WI38 (cell line): ENCODE results near the gene ZNF438.
A peak's percentile ranks its signal among the peaks of the same experiment; 100 is the strongest.

Source experiments
- H3K4me3 ChIP-seq: 2 replicates; pipeline ENCODE4 v1.5.1; 2011; ENCODE audit warnings: low read depth, mild to moderate bottlenecking, control low read depth, low read length
- TF ChIP-seq, protein P1 (sequence below): IDR thresholded peaks from 2 replicates; pipeline ENCODE4 v1.5.1; 2012; ENCODE audit warnings: low read depth, mild to moderate bottlenecking, control low read depth, low read length

Gene ZNF438

DNA sequence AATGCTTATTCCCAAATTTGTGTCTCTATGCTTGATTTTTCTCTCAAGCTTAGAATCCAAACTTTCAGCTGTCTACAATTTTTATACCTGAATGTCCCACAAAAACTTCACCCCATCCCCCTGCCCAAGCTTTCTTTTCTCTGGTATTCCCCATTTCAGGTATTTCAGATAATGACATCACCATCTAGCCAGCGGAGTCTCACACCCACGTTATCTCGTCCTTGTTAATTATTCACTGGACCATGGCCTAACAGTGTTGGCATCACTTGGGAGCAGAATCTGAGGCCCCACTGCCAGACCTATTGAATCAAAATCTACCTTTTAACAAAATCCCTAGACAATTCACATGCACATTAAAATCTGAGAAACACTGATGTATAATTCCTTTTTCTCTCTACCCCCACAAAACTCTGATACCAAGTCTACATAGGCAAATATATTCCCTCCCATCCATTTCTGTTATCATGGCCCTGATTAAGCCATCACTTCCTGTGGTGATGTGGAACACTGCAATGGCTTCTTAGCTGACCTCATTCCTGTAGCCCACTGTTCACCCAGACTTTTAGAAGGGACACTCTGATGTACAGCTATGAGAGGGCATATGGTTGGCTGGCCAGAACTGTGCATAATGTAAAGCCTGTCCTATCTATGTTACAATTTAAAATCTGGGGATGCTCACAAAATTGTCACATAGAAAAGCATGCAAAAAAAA lies 31.4 kb downstream of the ZNF438 start:
- no peak overlapping the region for H3K4me3 ChIP-seq
- TF ChIP-seq, protein P1, sequence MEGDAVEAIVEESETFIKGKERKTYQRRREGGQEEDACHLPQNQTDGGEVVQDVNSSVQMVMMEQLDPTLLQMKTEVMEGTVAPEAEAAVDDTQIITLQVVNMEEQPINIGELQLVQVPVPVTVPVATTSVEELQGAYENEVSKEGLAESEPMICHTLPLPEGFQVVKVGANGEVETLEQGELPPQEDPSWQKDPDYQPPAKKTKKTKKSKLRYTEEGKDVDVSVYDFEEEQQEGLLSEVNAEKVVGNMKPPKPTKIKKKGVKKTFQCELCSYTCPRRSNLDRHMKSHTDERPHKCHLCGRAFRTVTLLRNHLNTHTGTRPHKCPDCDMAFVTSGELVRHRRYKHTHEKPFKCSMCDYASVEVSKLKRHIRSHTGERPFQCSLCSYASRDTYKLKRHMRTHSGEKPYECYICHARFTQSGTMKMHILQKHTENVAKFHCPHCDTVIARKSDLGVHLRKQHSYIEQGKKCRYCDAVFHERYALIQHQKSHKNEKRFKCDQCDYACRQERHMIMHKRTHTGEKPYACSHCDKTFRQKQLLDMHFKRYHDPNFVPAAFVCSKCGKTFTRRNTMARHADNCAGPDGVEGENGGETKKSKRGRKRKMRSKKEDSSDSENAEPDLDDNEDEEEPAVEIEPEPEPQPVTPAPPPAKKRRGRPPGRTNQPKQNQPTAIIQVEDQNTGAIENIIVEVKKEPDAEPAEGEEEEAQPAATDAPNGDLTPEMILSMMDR, result no peak

DNA sequence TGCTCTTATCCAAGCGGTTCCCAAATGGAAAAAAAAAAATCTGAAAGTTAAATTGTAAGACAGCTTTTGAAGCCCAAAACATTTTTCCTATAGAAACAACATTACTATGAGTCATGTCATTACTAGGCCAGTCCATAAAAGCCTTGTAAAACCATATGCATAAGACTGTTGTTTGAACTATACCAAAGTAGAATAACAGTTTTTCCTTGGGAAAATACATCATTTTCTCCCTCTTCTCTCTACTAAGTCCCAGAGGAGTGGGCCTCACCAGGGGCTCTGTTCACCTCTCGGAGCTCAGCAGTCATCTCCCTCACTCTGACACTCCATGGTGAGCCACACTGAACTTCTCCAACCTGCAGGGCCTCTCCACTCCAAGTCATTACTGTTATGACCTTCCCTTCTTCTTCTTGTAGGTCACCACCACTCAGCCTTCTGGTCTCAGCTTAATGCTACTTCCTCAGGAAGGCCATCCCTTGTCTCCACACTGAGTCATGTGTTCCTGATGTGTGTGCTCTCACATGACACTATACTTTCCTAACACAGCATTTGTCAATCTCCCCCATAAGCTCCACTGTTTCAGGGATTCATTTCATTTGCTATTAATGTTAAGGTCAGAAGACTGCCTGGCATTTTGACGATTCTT lies 32.5 kb downstream of the ZNF438 start:
- H3K4me3 ChIP-seq, result peak overlapping the region; percentile 45
- TF ChIP-seq, protein P1, result no peak

DNA sequence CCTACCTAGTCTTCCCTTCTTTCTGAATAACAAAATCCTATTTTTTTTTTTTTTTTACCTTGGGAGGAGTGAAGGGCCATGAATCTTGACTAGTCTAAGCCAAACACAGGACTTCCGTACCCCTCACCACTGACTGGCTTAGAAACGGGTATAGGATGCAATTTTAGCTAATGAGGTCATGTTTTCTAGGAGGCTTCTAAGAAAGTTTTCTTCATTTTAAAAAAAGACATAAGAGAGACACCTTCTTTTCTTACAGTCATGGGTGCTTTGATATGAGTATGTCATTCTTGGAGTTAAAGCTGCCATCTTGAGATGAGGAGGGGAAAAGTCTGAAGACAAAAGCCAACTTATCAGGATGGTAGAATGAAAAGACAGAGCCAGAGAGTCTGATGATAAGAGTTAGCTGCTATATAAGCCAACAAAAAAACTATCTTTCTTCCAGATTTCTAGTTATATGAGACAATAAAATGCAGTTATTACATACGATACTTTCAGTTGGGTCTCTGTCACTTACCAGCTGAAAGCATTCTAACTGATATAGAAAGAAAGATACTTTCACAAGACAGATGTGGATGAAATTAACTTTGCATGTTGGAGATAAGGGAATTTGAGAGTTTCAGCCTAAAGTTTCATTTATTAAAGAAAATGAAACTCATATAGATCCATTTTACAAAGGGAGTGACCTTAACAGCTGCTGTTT lies 34.0 kb downstream of the ZNF438 start:
- no peak overlapping the region for H3K4me3 ChIP-seq
- TF ChIP-seq, protein P1, result no peak

DNA sequence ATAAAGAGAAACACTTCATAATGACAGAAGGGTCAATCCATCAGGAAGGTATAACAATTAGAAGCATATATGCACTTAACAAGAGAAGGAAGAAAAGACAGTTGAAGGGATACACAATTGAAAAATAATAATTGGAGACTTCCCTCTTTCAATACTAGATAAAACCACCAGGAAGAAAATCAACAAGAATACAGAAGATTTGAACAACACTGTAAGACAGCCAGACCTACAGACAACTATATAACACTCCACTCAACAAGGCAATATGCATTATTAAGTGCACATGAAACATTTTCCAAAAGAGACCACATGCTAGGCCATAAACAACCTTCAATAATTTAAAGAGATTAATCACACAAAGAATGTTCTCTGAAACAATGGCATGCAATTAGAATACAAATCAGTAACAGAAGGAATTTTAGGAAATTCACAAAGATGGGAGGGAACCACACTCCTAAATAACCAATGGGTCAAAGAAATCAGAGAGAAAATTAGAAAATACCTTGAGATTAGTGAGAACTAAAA lies 35.1 kb downstream of the ZNF438 start:
- H3K4me3 ChIP-seq, result no peak overlapping the region
- TF ChIP-seq, protein P1, result no peak

DNA sequence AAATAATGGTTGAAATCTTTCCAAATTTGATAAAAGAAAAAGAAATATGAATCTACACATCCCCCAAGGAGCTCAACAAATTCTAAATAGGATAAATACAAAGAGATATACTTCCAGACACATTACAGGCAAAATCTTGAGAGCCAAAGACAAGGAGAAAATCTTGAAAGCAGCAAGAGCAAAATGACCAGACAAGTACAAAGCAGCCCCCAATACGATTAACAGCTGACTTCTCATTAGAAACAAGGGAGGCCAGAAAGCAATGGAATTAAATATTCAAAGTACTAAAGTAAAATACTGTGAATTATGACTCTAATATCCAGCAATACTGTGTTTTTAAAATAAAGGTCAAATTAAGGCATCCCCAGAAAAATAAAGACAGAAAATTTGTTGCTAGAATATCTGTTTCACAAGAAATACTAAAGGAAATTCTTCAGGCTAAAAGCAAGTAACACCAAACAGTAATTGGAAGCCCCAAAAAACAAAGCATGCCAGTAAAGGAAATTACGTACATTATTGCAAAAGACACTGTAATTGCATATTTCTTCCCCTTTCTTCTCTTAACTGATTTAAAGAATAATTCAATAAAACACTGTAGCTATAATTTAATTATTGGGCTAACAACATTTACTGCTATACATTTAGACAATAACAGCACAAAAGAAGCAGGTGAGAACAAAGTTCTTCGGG lies 36.4 kb downstream of the ZNF438 start:
- no peak overlapping the region for H3K4me3 ChIP-seq
- TF ChIP-seq, protein P1, result no peak

DNA sequence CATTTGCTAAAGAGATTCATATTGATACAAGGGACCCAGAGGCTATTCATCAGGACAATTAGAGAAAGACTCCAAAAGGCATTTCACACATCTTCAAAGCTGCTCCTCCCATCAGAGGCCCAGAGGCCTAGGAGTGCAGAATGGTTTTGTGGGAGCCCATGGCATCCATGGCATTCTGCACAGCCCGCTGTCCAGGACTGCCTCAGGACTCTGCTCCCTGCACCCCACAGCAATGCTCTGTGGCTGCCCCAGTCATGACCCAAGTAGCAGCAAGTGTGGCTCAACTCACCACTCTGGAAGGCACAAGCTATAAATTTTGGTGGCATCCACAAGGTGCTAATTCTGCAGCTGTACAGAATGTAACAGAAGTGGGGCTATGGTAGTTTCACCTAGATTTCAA lies 38.5 kb downstream of the ZNF438 start:
- H3K4me3 ChIP-seq, result no peak overlapping the region
- TF ChIP-seq, protein P1, result no peak
